RPMI8226 (cell line): Measurements from ENCODE around the gene APOL6.

Source experiments
- DNase-seq: peaks from one replicate; pipeline ENCODE4 v3.0.0-alpha.2; 2015

The APOL6 gene, protein sequence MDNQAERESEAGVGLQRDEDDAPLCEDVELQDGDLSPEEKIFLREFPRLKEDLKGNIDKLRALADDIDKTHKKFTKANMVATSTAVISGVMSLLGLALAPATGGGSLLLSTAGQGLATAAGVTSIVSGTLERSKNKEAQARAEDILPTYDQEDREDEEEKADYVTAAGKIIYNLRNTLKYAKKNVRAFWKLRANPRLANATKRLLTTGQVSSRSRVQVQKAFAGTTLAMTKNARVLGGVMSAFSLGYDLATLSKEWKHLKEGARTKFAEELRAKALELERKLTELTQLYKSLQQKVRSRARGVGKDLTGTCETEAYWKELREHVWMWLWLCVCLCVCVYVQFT

DNA sequence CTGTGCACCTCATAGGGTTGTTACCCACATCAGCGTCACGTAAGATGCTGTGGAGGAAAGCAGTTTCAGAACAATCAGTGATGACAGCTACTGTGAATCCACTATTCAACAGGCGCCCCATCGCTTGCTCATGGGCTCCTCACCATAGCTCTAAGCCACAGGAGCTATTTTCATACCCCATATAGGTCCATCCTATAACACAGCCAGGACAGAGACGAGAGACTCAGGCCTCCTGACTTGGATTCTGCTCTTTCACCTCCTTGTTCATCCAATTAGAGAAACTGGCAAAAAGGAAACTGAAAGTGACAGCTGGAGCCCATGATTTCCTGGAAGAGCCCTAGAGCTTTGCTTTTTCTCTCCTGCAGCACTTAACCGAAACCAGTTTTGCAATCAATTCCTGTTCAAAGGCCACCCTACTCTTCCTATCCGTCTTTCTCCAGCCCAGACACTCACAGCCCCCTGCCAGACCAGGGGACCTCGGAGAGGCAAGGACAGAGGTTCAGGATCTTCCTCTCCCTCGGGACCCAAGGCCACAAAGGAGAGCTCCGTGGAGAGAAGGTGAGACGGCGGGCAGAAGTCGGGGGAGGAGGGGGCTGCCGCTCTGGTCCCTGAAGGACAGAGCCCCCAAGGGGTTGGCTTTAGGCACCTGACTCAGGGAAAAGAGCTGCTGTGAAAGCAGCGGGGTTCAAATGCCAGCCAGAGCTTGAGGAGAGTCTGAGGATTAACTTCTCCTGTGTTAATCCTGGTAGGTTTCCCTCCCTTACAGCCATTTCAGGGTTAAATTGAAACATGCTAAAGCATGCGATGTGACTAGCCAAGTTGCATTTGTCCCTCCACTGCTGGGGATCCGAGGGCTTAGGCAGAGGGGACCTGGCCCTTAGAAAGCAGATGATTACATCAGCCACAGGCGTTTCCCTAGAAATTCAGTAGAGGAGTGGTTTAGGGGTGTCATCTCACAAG, at the start of gene APOL6:
TSS of gene APOL6 (plus strand) at position 381 of the 960 bp plus-strand sequence. CDS start 7,980 bp downstream, outside the sequence.
- peak; percentile 83 for DNase-seq

DNA sequence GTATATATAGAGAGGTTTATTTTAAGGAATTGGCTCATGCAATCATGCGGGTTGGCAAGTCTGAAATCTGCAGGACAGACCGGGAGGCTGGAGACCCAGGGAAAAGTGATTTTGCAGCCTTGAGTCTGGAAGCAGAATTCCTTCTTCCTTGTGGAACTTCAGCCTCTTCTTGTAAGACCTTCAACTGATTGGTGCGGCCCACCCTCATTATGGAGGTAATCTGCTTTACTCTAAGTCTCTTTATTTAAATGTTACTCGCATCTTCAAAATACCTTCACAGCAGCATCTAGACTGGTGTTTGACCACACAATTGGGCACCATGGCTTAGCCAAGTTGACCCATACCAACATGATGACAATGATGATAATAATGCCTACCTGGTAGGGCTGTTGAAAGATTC, 48.9 kb upstream of the APOL6 start:
- DNase-seq, result no peak

DNA sequence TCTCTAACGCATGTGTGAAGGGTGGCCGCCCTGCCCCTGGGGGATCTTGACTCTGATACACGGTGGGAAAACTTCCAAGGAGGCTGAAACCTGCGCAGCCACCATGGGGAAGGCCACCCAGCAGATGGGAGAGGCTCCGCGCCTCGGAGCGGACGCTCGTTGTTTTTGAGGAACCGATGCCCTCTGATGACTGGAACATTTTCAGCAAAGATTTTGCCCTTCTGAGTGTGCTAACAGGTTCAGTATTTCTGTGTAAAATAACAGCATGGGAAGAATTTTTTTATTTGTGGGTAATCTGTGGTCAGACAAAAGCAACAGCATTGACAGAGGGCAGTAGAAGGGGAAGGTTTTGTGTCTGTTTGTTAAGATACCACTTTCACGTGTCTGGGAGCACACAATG, 47.8 kb upstream of the APOL6 start:
- no peak for DNase-seq

GRCh38 chr22:35601013-35601580, 47.1 kb upstream of the APOL6 start:
- no peak for DNase-seq

DNA sequence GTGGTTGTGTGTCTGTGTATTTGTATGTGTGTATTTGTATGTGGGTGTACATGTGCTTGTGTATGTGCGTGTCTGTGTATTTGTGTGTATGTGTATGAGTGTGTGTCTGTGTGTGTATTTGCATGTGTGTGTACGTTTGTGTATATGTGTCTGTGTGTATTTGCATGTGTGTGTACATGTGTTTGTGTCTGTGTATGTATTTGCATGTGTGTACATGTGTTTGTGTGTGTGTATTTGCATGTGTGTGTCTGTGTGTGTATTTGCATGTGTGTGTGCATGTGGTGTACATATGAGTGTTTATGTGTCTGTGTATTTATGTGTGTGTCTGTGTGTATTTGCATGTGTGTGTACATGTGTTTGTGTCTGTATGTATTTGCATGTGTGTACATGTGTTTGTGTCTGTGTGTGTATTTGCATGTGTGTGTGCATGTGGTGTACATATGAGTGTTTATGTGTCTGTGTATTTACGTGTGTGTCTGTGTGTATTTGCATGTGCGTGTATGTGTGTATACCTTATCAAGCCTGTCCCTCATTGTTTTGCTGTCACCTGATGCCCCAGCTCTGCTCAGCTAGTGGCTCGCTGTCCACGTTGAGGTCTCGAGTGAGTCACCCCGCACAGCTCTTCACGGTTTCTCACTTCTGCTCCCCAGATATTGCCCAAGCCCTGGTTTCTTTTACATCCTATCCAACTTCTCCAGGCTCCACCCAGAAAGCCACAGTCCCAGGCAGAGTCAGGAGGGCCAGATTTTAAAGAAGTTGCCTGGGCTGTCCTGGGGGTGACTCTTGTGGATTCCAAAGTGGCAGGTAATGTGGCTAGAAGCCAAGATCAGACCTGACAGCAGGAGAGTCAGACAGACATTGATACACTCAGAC, 46.3 kb upstream of the APOL6 start:
- peak; percentile 55 for DNase-seq

- DNase-seq, result peak; percentile 76
Observed at GRCh38 chr22:35604621-35605368, 43.5 kb upstream of the APOL6 start.

DNA sequence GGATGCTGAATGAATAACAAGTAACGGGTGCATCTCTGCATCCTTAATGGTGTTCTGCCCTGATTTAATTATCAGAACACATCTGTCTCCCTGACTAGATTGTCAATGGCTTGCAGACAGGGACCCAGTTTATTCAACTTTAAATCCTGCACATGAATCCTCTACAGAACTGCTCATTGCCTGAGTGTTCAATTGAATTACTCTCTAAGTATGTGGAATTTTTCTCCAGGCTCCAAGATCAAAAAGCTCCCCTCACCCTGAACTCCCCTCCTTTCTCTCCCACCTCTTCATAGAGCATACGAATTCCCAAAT, 42.9 kb upstream of the APOL6 start:
- DNase-seq, result no peak

- DNase-seq, result no peak
Observed at GRCh38 chr22:35605851-35606481, 42.3 kb upstream of the APOL6 start.

DNA sequence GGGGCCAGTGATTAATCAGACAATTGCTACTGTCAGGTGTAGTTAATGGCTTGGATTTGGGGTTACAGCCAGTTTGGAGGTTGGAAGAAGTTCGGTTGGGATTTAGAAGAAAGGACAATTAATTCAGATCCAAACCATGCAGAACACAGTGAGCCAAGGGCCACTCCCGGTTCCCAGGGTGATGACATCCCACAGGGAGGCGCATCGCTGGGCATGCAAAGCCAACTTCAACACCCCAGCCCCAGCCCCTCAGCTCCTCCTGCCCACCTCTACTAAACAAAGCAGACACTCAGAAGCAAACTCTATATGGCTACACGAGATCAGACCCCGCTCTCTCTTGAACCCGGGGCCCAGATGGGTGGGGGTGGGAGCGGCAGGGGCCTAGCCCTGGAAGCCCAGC, 41.3 kb upstream of the APOL6 start:
- no peak for DNase-seq

GRCh38 chr22:35608088-35608487, 40.2 kb upstream of the APOL6 start:
- no peak for DNase-seq

DNA sequence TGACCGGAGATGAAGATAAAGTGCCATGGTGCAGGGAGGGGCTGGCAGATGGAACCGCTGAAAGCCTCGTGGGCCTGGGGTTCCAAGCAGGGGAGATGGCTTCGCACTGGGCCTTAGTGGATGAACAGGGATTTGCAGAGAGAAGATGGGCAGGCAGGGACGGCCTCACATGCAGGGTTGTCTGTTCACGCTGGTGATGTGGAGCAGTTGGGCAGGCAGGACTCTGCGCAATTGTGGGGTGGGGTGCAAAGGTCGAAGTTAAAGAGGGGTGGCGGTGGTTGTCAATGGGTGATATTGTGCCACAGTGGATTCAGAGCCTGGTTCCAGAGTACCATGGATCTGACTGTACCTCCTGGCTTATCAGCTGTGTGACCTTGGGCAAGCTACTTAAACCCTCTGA, 39.0 kb upstream of the APOL6 start:
- no peak for DNase-seq

- no peak for DNase-seq
Observed at GRCh38 chr22:35609761-35610160, 38.5 kb upstream of the APOL6 start.

DNA sequence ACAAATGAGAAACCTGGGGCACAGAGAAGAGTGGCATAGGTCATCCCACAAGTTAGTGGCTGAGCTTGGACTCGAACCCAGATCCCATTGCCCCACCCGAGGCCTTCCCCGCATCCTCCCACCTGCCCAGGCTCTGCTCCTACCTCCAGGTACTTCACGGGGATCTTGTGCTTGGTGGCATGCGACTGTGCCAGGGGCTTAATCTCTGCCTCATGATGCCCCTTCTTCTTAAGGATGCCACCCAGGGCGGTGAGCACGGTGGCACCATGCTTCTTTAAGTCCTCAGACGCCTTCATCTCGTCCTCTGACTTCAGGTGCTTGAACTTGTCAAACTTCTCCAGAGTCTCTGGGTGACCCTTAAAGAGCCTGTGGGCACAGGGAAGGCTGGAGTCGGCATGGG, 37.5 kb upstream of the APOL6 start:
- no peak for DNase-seq

DNA sequence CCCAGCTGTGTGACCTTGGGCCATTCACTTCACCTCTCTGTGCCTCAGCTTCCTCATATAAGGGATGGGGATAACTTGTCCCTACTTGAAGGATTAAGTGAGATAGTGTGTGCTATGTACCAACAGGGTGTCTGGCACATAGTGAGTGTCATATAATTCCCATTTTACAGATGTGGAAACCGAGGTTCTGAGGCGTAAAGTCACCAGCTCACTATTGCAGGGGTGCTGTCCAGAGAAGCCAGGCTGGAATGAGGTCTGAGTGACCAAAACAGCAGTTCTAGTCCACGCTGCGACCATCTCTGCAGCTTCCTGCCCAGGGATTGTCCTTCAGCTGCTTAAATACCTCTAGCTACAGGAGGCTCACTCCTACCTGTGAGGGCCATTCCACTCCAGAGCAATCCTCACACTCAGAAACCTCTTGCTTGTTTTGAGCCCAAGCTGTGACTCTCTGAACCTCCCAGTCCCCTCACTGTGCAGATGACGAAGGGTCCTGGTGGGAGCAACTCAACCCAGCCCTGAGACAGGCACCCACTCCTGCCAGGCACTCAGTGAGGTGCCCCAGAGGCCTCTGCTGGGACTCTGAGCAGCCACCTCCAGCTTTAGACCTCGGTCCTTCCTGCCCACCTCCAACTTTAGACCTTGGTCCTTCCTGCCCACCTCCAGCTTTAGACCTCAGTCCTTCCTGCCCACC, 36.9 kb upstream of the APOL6 start:
- DNase-seq, result no peak

DNA sequence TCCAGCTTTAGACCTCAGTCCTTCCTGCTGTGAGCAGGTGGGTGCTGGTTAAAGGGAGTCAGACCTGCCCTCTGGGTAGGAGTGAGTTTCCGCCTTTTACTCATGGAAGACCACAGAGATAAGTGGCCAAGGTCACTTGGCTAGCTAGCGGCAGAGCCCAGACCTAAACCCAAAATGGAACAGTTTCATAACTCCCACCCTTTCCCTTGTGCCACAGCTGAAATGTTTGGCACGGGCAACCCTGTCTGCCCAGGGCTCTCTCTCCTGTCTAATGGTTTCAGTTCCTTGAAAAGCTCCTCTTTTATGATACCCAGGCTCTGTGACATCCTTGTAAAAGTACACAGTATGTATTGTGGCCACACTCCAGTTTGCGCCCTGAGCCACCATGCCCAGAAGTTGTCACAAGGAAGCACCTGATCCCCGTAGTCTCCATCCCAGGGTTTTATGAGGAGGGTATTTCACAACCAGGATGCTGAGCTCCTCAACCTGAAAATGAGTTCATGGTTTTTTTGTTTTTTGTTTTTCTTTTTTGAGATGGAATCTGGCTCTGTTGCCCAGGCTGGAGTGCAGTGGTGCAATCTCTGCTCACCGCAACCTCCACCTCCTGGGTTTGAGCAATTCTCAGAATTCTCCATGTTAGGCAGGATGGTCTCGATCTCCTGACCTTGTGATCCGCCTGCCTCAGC, 36.2 kb upstream of the APOL6 start:
- DNase-seq, result peak; percentile 92

GRCh38 chr22:35612903-35613302, 35.3 kb upstream of the APOL6 start:
- DNase-seq, result no peak

DNA sequence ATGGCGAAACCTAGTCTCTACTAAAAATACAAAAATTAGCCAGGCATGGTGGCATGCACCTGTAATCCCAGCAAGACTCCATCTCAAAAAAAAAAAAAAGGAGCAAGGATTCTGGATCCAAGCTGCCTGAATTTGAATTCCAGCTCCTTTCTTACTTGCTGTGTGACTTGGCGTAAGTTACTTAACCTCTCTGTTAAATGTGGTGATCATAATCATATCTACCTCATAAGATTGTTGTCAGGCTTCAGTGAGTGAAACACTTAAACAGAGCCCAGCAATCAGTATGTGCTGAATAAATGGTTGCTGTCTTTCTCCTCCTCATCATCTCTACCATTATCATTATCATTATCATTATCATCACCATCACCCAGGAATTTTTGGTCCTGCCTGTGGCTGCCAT, 33.8 kb upstream of the APOL6 start:
- no peak for DNase-seq

- DNase-seq, result no peak
Observed at GRCh38 chr22:35615156-35615555, 33.1 kb upstream of the APOL6 start.

DNA sequence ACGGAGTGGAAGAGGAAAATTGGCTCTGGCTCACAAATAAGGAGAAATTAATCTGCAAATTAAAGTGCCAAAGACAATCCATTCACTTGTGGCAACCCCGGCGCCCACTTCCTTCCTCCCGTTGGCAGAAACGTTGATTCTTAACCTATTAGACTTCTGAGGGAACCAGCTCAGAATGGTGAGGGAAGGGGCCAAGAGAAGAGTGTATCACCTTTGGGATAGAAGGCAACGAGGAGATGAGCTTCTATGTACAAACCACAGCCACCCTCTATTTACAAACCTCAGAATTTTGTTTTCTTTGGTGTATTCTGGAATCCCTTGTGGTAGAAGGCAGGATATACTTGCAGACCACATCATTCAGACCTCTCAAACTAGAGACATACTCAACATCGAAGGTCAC, 32.2 kb upstream of the APOL6 start:
- no peak for DNase-seq

GRCh38 chr22:35617137-35617755, 31.0 kb upstream of the APOL6 start, which contains the start of gene MB:
MB (minus strand) TSS chr22:35617329; CDS start chr22:35617257, 72 bp downstream.
- no peak for DNase-seq
